Measurements from ENCODE around the gene SYTL2. TPM values are rescaled to one million over a fixed set of nuclear protein-coding genes. Genes with fewer than 3 reads are reported as not detected.

SYTL2 gene
- total and polyA plus RNA-seq, 5 donors: 4.3 to 7.3 (median 5.7) TPM

DNA sequence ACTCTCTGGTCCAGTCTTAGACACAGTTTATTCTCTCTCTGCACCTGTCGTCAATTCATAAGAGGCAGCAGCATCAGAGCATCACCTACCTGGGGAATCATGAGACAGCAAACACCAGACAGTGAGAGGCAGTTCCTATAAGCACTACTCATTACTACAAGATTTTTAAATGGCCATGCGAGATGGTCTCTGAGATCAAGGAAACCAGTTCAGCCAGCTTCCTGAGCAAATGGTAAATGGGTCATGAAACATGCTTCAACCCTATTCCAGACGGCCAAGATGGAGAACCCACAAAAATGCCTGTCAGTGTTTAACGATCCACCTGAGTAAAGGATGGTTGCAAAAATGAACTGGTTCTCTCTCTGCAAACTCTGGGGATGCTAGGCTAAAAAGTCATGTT is 52.9 kb downstream of the SYTL2 start:
- ATAC-seq: no peak
- Histone ChIP-seq H3K4me3 (ENCODE audit: low read length) (no peak overlapping the region), H3K27me3 (ENCODE audit: control insufficient read depth, insufficient read depth) (no peaks in the 10 kb centered on the region), H3K9me3 (ENCODE audit: control insufficient read depth, low read length) (no peaks in the 10 kb centered on the region), H3K27ac (ENCODE audit: low read length) (no peak overlapping the region), H3K4me1 (ENCODE audit: control insufficient read depth, insufficient read depth, low read length) (no peaks in the 10 kb centered on the region)
- no peak for DNase-seq
- 93% methylated on average over 4 of the region's 4 CpGs for WGBS
- intact Hi-C loops (cut with DNase I): no loop called here

DNA sequence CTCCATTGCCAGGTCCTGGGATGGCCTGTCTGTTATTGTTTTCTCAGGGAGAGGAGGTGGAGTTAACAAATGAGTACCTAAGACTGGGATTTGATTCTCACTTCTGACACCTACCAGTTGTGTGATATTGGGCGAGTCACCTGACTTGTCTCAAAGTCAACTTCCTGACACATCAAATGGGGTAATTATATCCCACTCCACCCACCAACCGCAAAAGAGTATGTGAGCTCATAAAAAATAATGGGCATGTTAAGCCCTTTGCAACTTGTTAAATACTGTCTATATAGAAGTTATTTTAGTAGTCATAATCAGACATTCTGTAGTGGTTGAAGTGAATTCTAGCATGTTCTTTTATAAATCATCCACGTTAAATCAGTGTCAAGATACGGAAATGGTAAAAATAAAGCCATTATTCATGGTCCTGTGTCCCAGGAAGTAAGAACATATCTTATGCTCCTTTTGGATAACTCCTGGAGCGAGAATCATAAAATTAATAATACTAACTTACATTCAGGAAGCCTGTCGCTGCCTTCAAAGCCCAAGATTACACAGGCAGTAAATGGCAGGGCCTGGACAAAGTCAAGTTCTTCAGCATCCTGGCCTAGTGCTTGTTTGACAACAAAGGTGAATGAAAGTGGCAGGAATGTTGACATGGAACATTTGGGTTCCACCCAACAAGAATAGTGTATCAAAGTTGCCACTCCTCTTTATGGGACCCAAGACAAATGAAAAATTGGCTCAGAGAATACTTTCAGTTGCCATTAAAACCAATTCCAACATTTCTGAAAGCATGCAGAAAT is 54.3 kb downstream of the SYTL2 start:
- intact Hi-C loops (cut with DNase I): no loop called here
- no peak overlapping the region for H3K4me3 ChIP-seq (ENCODE audit: low read length)
- no peak for DNase-seq
- WGBS: 90% methylated on average over 6 of the region's 6 CpGs
- no peak for ATAC-seq
- no peaks in the 10 kb centered on the region for H3K9me3 ChIP-seq (ENCODE audit: control insufficient read depth, low read length)
- H3K27ac ChIP-seq (ENCODE audit: low read length): no peak overlapping the region
- H3K27me3 ChIP-seq (ENCODE audit: control insufficient read depth, insufficient read depth): no peaks in the 10 kb centered on the region
- no peaks in the 10 kb centered on the region for H3K4me1 ChIP-seq (ENCODE audit: control insufficient read depth, insufficient read depth, low read length)

DNA sequence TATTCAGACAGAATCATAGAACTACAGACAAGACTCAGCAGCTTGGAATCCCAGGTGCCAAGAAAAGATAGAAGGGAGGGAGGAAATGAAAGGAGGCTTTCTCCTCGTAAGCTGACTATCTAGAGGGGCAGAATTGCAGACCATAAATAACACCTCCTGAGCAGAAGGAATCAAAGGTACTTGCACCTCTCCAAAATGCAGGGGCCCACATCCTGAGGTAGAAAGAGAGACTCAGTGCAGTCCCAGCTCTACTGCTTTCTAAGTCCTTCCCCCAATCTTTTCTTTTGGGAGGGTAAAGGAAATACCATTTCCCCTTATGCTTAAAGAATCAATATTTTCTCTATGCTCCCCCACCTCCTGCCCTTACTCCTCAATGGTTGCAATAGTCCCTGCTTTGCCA is 55.2 kb downstream of the SYTL2 start:
- Histone ChIP-seq H3K27me3 (ENCODE audit: control insufficient read depth, insufficient read depth) (no peaks in the 10 kb centered on the region), H3K9me3 (ENCODE audit: control insufficient read depth, low read length) (no peaks in the 10 kb centered on the region), H3K27ac (ENCODE audit: low read length) (no peak overlapping the region), H3K4me1 (ENCODE audit: control insufficient read depth, insufficient read depth, low read length) (no peaks in the 10 kb centered on the region), H3K4me3 (ENCODE audit: low read length) (no peak overlapping the region)
- no peak for ATAC-seq
- no peak for DNase-seq
- intact Hi-C loops (cut with DNase I): no loop called here
- 88% methylated on average over 1 of the region's 1 CpG for WGBS

DNA sequence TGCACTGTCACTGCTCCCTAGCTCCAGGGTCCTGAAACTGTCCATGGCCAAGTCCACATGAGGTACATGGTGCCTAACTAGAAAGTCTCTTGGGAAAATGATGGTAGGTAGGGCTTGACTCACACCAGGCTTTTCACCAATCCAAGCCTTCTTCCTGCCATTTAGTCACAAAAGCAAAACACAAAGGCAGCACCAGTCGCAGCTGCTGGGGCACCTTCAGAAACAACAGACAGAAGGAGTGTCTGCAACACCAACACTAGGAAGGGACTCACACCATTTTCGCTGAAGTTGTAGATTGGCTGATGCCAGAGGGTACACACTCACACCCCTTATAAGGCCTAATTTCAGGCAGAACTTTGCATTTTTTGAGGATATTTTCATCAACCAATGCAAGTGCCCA is 55.7 kb downstream of the SYTL2 start:
- intact Hi-C loops (cut with DNase I): no loop called here
- H3K27ac ChIP-seq (ENCODE audit: low read length): no peak overlapping the region
- H3K27me3 ChIP-seq (ENCODE audit: control insufficient read depth, insufficient read depth): no peaks in the 10 kb centered on the region
- no peak for ATAC-seq
- no peaks in the 10 kb centered on the region for H3K4me1 ChIP-seq (ENCODE audit: control insufficient read depth, insufficient read depth, low read length)
- no peaks in the 10 kb centered on the region for H3K9me3 ChIP-seq (ENCODE audit: control insufficient read depth, low read length)
- DNase-seq: no peak
- no peak overlapping the region for H3K4me3 ChIP-seq (ENCODE audit: low read length)
- WGBS: 97% methylated on average over 2 of the region's 2 CpGs

DNA sequence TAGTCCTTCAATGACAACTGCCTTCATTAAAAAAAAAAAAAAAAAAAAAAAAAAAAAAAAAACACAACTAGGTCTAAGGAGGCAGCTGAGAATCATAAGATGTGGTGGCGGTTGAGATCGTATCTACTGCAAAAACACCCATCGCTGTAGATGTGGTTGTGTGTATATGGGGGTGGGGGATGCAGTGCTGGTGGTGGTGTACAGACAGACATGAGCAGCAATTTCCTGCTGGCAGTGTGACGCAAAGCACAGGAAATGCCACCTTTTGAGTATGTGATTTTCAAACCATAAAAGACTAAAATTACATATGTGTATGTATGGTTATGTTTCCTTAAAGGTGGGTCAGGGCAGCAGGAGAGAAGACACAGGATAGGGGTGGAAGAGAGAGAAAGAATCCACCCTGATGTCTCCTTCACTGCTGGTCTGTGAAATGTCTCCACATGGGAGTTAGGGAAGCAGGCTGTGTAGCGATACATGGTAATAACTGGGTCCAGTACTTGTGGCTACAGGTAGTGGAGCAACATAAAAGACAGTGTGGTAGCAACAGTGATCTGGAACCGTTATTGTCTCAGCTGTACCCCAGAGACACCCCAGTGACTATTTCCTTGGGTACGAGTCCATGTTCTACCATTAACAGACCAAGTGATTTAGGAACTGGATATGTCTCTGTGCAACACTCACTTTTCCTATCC is 57.9 kb downstream of the SYTL2 start:
- H3K4me1 ChIP-seq (ENCODE audit: control insufficient read depth, insufficient read depth, low read length): no peaks in the 10 kb centered on the region
- no peak overlapping the region for H3K27ac ChIP-seq (ENCODE audit: low read length)
- 84% methylated on average over 7 of the region's 7 CpGs for WGBS
- no peak overlapping the region for H3K4me3 ChIP-seq (ENCODE audit: low read length)
- H3K27me3 ChIP-seq (ENCODE audit: control insufficient read depth, insufficient read depth): no peaks in the 10 kb centered on the region
- peak in 1 of 3 donors; percentile 59 for DNase-seq
- no peak for ATAC-seq
- H3K9me3 ChIP-seq (ENCODE audit: control insufficient read depth, low read length): no peaks in the 10 kb centered on the region
- intact Hi-C loops (cut with DNase I): no loop called here

DNA sequence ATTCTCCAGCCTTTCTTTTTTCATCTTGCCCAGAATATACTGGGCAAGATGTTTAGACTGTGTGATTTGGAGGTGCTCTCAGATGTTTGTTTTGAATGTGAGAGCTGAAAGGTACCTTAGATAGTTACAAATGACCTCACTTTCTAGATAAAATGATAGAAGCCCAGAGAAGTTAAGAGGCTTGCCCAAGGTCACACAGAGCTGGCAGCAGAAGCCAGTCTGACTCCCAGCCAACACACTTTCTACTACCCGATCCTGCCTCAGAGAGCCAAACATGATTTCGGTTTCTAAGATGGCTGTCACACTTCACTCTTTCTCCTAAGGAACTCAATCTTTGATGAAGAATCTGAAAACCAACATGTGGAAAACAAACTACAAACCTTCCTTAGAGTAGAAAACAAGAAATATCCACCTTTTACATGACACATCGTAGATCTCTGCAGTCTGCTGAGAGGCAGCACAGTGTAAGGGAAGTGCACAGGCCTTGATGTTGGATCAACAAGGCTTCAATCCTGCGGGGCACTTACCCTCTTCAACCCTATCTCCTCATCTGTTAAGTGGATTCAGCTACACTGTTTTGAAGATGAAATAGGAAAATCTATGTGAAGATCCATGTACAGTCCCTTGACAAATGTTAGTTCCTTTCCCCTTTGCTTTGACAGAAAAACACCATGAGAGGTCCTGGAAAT is 58.6 kb downstream of the SYTL2 start:
- WGBS: 79% methylated on average over 4 of the region's 4 CpGs
- ATAC-seq: no peak
- intact Hi-C loops (cut with DNase I): no loop called here

DNA sequence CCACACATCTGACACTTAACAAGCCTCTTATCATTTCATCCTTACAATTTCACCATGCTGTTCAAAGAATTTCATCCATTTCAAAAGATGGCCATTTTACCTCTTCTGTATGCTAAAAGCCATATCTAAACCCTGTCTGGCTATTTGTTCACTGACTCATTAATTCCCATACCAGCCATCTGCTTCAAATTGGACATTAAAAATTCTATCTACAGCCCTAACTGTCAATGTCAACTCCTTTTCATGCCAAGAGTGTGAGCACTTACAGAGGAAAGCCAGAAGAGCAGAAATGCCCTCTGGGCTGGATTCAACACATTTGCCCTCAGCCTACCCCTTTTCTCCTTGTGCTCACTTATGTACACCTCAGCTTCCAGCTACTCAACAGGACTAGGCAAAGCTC is 59.2 kb downstream of the SYTL2 start:
- H3K9me3 ChIP-seq (ENCODE audit: control insufficient read depth, low read length): no peaks in the 10 kb centered on the region
- no peaks in the 10 kb centered on the region for H3K27me3 ChIP-seq (ENCODE audit: control insufficient read depth, insufficient read depth)
- DNase-seq (no peak), ATAC-seq (no peak)
- intact Hi-C loops (cut with DNase I): no loop called here
- no peak overlapping the region for H3K4me3 ChIP-seq (ENCODE audit: low read length)
- no peaks in the 10 kb centered on the region for H3K4me1 ChIP-seq (ENCODE audit: control insufficient read depth, insufficient read depth, low read length)
- no peak overlapping the region for H3K27ac ChIP-seq (ENCODE audit: low read length)

More for the DNA sequence above, 58.6 kb downstream of the SYTL2 start:
- no peak overlapping the region for H3K4me3 ChIP-seq (ENCODE audit: low read length)
- H3K27ac ChIP-seq (ENCODE audit: low read length): no peak overlapping the region
- no peak for DNase-seq
- H3K4me1 ChIP-seq (ENCODE audit: control insufficient read depth, insufficient read depth, low read length): no peaks in the 10 kb centered on the region
- no peaks in the 10 kb centered on the region for H3K9me3 ChIP-seq (ENCODE audit: control insufficient read depth, low read length)
- no peaks in the 10 kb centered on the region for H3K27me3 ChIP-seq (ENCODE audit: control insufficient read depth, insufficient read depth)

DNA sequence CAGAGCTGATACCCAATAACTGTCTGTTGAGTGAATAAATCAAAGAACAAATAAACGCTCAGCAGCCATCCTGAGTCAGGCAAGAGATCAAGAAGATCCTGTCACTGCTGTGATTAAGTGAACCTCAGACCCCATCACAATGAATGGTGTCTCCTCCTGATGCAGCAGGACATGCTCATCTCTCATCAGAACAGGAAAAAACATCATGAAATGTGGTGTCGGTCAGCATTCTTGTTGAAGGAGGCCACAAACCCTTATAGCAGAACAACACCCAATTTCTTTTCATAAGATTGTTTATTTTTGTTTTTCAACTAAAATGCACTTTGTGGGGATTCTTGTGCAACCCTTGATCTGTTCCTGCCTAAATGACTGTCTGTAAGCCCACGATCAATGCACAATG is 60.3 kb downstream of the SYTL2 start:
- intact Hi-C loops (cut with DNase I): no loop called here
- Histone ChIP-seq H3K27ac (ENCODE audit: low read length) (no peak overlapping the region), H3K4me1 (ENCODE audit: control insufficient read depth, insufficient read depth, low read length) (no peaks in the 10 kb centered on the region), H3K9me3 (ENCODE audit: control insufficient read depth, low read length) (no peaks in the 10 kb centered on the region), H3K27me3 (ENCODE audit: control insufficient read depth, insufficient read depth) (no peaks in the 10 kb centered on the region), H3K4me3 (ENCODE audit: low read length) (no peak overlapping the region)
- 84% methylated on average over 3 of the region's 3 CpGs for WGBS
- DNase-seq: no peak
- ATAC-seq: no peak

DNA sequence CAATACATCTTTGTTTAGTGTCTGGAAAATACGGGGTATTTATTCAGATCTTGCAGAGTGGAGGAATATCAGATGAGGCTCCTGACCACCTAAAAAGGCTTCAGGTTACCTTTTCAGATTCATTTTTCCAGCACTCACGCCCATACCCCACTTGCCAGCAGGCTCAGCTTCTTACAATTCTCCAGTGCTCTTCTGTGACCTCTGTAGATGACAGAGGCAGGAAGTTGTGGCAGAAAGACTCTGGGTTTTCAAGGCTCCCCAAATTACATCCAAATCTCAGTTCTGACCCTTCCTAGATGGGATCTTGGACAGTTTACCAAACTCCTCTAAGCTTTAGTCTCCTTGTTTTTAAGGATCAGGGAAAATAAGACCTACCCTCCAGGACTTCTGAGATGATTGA is 61.1 kb downstream of the SYTL2 start:
- no peaks in the 10 kb centered on the region for H3K9me3 ChIP-seq (ENCODE audit: control insufficient read depth, low read length)
- DNase-seq (no peak), ATAC-seq (no peak)
- no peaks in the 10 kb centered on the region for H3K27me3 ChIP-seq (ENCODE audit: control insufficient read depth, insufficient read depth)
- intact Hi-C loops (cut with DNase I): no loop called here
- 83% methylated on average over 2 of the region's 2 CpGs for WGBS
- H3K27ac ChIP-seq (ENCODE audit: low read length): no peak overlapping the region
- H3K4me1 ChIP-seq (ENCODE audit: control insufficient read depth, insufficient read depth, low read length): no peaks in the 10 kb centered on the region
- no peak overlapping the region for H3K4me3 ChIP-seq (ENCODE audit: low read length)

DNA sequence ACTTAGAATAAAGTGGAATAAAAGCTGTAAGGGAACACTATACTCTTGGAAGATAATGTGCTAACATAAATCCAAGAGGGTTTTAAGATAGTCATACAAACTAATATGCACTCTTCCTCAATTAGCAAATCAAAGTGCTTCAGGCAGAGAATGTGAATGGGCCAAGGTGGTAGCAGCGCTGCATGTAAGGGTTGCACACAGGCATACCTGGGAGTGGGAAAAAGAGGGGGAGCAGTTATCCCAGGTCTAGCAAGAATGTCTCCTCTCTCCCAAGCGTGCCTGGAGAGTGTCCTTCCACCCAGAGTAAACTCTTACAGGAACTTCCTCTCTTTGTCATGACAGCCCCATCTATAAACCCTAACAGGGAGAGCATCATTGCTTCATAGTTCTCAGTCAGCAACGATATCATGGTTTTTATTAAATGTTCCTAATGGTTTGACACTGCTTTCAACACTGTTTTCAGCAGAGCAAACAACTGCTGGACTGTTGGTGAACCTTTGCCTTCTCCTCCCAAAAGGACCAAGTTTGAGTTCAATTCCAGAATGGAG is 61.6 kb downstream of the SYTL2 start:
- Histone ChIP-seq H3K27me3 (ENCODE audit: control insufficient read depth, insufficient read depth) (no peaks in the 10 kb centered on the region), H3K4me3 (ENCODE audit: low read length) (no peak overlapping the region), H3K9me3 (ENCODE audit: control insufficient read depth, low read length) (no peaks in the 10 kb centered on the region), H3K27ac (ENCODE audit: low read length) (no peak overlapping the region), H3K4me1 (ENCODE audit: control insufficient read depth, insufficient read depth, low read length) (no peaks in the 10 kb centered on the region)
- DNase-seq (no peak), ATAC-seq (no peak)
- WGBS: 83% methylated on average over 3 of the region's 3 CpGs
- intact Hi-C loops (cut with DNase I): no loop called here

DNA sequence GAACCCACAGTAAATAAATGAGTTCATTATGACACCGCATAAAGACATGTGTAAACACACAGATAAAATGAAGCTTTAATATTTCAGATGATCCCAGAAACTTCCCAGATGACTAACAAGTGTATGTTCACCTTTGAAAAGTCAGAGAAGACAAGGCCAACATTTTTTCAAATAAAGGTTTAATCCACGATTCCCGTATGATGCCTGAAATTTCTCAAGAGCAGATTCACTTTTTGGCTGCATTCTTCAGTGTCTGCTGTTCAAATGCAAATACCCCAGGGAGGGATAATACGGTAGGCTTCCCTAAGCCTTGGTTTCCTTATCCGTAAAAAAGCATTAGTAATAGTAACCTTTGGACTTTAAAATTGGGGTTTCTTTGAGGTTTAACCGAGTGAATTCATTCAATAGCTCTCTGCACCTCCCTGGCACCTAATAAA is 62.5 kb downstream of the SYTL2 start:
- H3K4me3 ChIP-seq (ENCODE audit: low read length): no peak overlapping the region
- DNase-seq (no peak), ATAC-seq (no peak)
- no peaks in the 10 kb centered on the region for H3K27me3 ChIP-seq (ENCODE audit: control insufficient read depth, insufficient read depth)
- H3K9me3 ChIP-seq (ENCODE audit: control insufficient read depth, low read length): no peaks in the 10 kb centered on the region
- WGBS: 79% methylated on average over 6 of the region's 6 CpGs
- intact Hi-C loops (cut with DNase I): no loop called here
- H3K27ac ChIP-seq (ENCODE audit: low read length): no peak overlapping the region
- no peaks in the 10 kb centered on the region for H3K4me1 ChIP-seq (ENCODE audit: control insufficient read depth, insufficient read depth, low read length)
